Activated naive CD4-positive, alpha-beta T cell treated with anti-CD3 and anti-CD28 coated beads, Interleukin-2, amount 50 U/mL, for 24 hours (primary cell): Measurements from ENCODE around the gene PKDREJ.

Source experiments
- H3K27ac Mint-ChIP-seq: one replicate; pipeline ENCODE4 v1.8.0; 2021; ENCODE audit warnings: mild to moderate bottlenecking, mixed read lengths
- H3K27me3 Mint-ChIP-seq: one replicate; pipeline ENCODE4 v1.8.0; 2021; ENCODE audit warnings: mixed read lengths
- H3K36me3 Mint-ChIP-seq: one replicate; pipeline ENCODE4 v1.8.0; 2021; ENCODE audit warnings: mixed read lengths
- H3K4me1 Mint-ChIP-seq: one replicate; pipeline ENCODE4 v1.8.0; 2021; ENCODE audit warnings: mixed read lengths
- H3K4me3 Mint-ChIP-seq: one replicate; pipeline ENCODE4 v1.8.0; 2021; ENCODE audit warnings: mild to moderate bottlenecking, mixed read lengths
- H3K9me3 Mint-ChIP-seq: one replicate; pipeline ENCODE4 v1.8.0; 2021; ENCODE audit warnings: mixed read lengths

PKDREJ gene

DNA sequence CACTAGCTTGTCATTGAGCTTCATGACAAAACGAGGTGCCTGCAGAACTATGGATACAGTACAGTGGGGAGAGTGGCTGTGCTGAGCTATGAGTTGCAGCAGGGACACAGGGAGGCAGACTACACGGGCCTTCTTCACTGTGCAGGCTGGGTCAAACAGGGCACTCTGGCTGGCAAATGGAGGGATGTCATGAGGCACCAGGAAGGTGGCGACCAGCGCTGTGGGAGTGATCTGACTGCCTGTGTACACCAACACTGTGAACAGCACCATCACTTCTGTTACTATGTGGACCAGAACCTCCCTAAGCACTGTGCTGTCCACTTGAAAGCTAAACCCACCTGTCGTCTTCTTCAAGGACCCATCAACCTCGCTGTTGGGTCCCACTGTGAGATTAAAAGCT, 3.1 kb downstream of the PKDREJ start:
- peaks cover 39% of the 10 kb centered on the region for H3K27me3 Mint-ChIP-seq
- H3K9me3 Mint-ChIP-seq = no peaks in the 10 kb centered on the region
- no peak overlapping the region for H3K4me3 Mint-ChIP-seq
- H3K36me3 Mint-ChIP-seq = no peaks in the 10 kb centered on the region
- H3K27ac Mint-ChIP-seq = no peak overlapping the region
- H3K4me1 Mint-ChIP-seq = no peaks in the 10 kb centered on the region

GRCh38 chr22:46259374-46259773, 3.8 kb downstream of the PKDREJ start:
- H3K27me3 Mint-ChIP-seq = peaks cover 37% of the 10 kb centered on the region
- H3K9me3 Mint-ChIP-seq = no peaks in the 10 kb centered on the region
- no peaks in the 10 kb centered on the region for H3K36me3 Mint-ChIP-seq
- peaks cover 2% of the 10 kb centered on the region for H3K4me1 Mint-ChIP-seq
- H3K27ac Mint-ChIP-seq = no peak overlapping the region
- H3K4me3 Mint-ChIP-seq = no peak overlapping the region

GRCh38 chr22:46256358-46256958, 6.7 kb downstream of the PKDREJ start:
- no peak overlapping the region for H3K27ac Mint-ChIP-seq
- H3K36me3 Mint-ChIP-seq = no peaks in the 10 kb centered on the region
- peaks cover 15% of the 10 kb centered on the region for H3K27me3 Mint-ChIP-seq
- H3K4me1 Mint-ChIP-seq = peaks cover 13% of the 10 kb centered on the region
- no peaks in the 10 kb centered on the region for H3K9me3 Mint-ChIP-seq
- H3K4me3 Mint-ChIP-seq = no peak overlapping the region

DNA sequence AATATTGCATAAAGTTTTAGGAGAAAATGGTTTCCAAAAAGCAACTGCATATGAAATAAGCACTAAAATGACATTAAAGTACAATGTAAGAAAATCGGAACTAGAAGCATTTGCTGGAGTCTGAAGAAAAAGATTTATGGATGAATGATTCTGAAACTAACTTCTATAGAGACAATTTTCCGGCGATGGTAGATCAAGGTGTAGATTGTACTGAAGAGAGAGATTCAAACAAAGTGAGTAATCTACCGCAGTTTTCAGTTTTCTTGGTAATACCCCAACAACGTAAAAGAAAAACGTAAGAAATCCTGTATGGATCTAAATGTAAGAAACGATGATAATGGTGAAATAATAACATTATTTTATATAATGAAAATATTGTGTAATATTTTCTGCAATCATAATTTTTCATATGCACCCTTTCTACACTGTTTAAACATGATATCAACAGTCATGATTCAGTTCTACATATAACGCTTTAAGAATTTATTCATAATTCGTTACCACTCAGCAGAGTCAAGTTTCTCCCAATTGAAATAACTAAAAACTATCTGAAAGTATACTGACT, 11.2 kb downstream of the PKDREJ start:
- Mint-ChIP-seq H3K9me3 (no peaks in the 10 kb centered on the region), H3K27me3 (no peaks in the 10 kb centered on the region), H3K4me3 (peak overlapping the region; percentile 83), H3K36me3 (no peaks in the 10 kb centered on the region), H3K4me1 (peaks cover 29% of the 10 kb centered on the region), H3K27ac (peak overlapping the region; percentile 68)

GRCh38 chr22:46251266-46251665, 11.9 kb downstream of the PKDREJ start:
- peak overlapping the region; percentile 83 for H3K4me3 Mint-ChIP-seq
- H3K27ac Mint-ChIP-seq = peak overlapping the region; percentile 68
- H3K36me3 Mint-ChIP-seq = no peaks in the 10 kb centered on the region
- H3K4me1 Mint-ChIP-seq = peaks cover 29% of the 10 kb centered on the region
- H3K27me3 Mint-ChIP-seq = no peaks in the 10 kb centered on the region
- no peaks in the 10 kb centered on the region for H3K9me3 Mint-ChIP-seq

- H3K27ac Mint-ChIP-seq = peak overlapping the region; percentile 74
- H3K4me1 Mint-ChIP-seq = peaks cover 29% of the 10 kb centered on the region
- no peaks in the 10 kb centered on the region for H3K27me3 Mint-ChIP-seq
- H3K9me3 Mint-ChIP-seq = no peaks in the 10 kb centered on the region
- H3K4me3 Mint-ChIP-seq = peak overlapping the region; percentile 83
- H3K36me3 Mint-ChIP-seq = no peaks in the 10 kb centered on the region
These were observed 12.4 kb downstream of the PKDREJ start for GRCh38 chr22:46250783-46251125.

- Mint-ChIP-seq H3K9me3 (no peaks in the 10 kb centered on the region), H3K36me3 (no peaks in the 10 kb centered on the region), H3K4me1 (peaks cover 29% of the 10 kb centered on the region), H3K27ac (peak within 1 kb of the TSS; percentile 74), H3K27me3 (no peaks in the 10 kb centered on the region), H3K4me3 (peak within 1 kb of the TSS; percentile 83)
These were observed 12.9 kb downstream of the PKDREJ start, which contains the start of gene CDPF1 for GRCh38 chr22:46250035-46250782. CDPF1 (minus strand) TSS chr22:46250293; CDS start chr22:46248284, 2,009 bp downstream.

GRCh38 chr22:46247443-46247975, 15.6 kb downstream of the PKDREJ start:
- no peaks in the 10 kb centered on the region for H3K36me3 Mint-ChIP-seq
- no peak overlapping the region for H3K4me3 Mint-ChIP-seq
- peaks cover 23% of the 10 kb centered on the region for H3K4me1 Mint-ChIP-seq
- no peaks in the 10 kb centered on the region for H3K9me3 Mint-ChIP-seq
- H3K27ac Mint-ChIP-seq = no peak overlapping the region
- H3K27me3 Mint-ChIP-seq = no peaks in the 10 kb centered on the region

GRCh38 chr22:46246178-46246577, 17.0 kb downstream of the PKDREJ start:
- peaks cover 13% of the 10 kb centered on the region for H3K4me1 Mint-ChIP-seq
- H3K27ac Mint-ChIP-seq = no peak overlapping the region
- no peaks in the 10 kb centered on the region for H3K9me3 Mint-ChIP-seq

DNA sequence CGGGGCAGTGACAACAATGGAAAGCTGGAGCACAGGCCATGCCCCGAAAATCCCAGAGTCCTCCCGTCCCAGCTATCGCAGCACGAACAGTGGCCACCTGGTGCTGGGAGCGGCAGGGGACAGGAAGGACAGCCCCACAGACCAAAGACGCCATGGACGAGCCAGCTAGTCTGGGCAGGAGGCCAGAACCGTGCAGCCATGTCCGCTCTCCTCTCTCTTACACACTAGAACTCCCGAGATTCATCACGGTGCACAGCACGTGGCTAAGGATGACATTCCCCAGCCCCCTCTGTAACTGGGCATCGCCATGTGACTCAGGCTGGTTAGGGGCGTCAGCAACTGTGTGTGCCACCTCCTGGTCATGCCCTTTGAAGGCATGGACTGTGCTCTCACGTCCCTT, 17.6 kb downstream of the PKDREJ start:
- H3K27me3 Mint-ChIP-seq = no peaks in the 10 kb centered on the region
- H3K27ac Mint-ChIP-seq = no peak overlapping the region
- peaks cover 10% of the 10 kb centered on the region for H3K4me1 Mint-ChIP-seq
- no peaks in the 10 kb centered on the region for H3K36me3 Mint-ChIP-seq
- no peak overlapping the region for H3K4me3 Mint-ChIP-seq
- H3K9me3 Mint-ChIP-seq = no peaks in the 10 kb centered on the region

More at GRCh38 chr22:46246178-46246577, 17.0 kb downstream of the PKDREJ start:
- Mint-ChIP-seq H3K27me3 (no peaks in the 10 kb centered on the region), H3K4me3 (no peak overlapping the region), H3K36me3 (no peaks in the 10 kb centered on the region)

DNA sequence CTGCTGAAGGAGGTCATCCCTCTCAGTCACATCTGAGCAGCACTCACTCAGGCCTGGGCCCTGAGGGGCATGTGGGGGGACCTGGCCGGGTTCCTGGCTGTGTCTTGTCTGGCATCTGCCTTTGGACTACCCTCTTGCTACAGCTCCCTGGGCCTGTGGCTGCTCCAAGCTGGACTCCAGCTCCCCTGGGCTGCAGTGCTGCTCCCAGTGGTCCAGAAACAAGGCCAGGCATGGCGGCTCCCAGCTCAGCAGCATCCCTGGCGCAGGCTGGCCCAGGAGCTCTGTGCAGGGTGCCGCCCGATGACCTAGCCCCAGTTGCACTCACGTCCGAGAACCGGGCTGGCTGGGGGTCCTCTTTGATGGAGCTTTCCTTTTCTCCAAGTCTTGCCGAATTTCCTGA, 18.4 kb downstream of the PKDREJ start:
- Mint-ChIP-seq H3K36me3 (no peaks in the 10 kb centered on the region), H3K9me3 (no peaks in the 10 kb centered on the region), H3K4me3 (no peak overlapping the region), H3K27me3 (no peaks in the 10 kb centered on the region), H3K27ac (no peak overlapping the region), H3K4me1 (peaks cover 18% of the 10 kb centered on the region)

DNA sequence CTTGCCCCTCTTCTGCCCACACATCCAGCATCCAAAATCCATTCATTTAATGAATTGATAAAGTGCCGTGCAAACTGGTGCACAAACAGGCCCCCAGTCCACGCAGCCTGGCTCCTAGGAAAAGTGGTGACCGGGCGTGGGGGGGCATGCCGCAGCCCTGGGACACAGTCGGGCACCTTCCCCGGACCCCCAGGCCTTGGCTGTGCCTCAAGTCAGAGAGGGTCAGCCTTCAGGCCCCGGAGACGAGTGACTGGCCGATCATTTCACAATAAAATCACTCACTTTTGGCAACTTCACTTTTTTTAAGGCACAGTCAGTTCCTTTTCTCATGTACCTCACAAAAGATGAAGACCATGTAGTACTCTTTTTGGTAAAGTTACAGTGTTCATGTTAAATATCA, 21.1 kb downstream of the PKDREJ start:
- H3K36me3 Mint-ChIP-seq = peaks cover 1% of the 10 kb centered on the region

DNA sequence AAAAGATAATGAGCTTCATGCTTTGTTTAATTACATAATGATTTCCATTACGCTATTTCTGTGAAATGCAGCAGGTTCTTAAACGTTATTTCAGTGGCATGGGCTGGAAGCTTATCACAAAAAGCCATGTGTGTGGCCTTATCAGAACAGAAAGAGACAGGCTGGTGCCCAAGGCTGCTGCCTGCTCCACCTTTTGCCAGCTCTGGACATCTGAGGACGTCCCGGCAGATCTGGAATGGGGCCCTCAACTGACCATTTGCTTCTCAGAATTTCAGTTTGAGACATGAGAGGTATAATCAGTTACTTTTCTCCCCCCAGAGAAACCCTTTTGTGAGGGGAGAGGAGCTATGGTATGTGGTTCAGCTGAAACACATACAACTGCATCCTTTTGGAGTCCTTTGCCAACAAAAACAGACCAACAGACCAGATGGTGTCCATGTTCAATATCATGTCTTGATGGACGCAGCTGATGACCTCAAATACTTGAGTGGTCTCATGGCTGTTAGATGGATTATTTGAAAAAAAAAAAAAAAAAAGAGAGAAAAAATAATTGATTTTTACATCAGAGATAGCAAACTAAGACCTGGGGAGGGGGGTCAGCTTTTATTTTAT, 21.6 kb downstream of the PKDREJ start:
- H3K9me3 Mint-ChIP-seq = no peaks in the 10 kb centered on the region
- H3K36me3 Mint-ChIP-seq = peaks cover 1% of the 10 kb centered on the region
- no peak overlapping the region for H3K4me3 Mint-ChIP-seq
- H3K27me3 Mint-ChIP-seq = no peaks in the 10 kb centered on the region
- peaks cover 16% of the 10 kb centered on the region for H3K4me1 Mint-ChIP-seq
- no peak overlapping the region for H3K27ac Mint-ChIP-seq

More for the DNA sequence above, 21.1 kb downstream of the PKDREJ start:
- H3K27me3 Mint-ChIP-seq = no peaks in the 10 kb centered on the region
- no peak overlapping the region for H3K27ac Mint-ChIP-seq
- H3K9me3 Mint-ChIP-seq = no peaks in the 10 kb centered on the region
- H3K4me1 Mint-ChIP-seq = peaks cover 16% of the 10 kb centered on the region
- H3K4me3 Mint-ChIP-seq = no peak overlapping the region

DNA sequence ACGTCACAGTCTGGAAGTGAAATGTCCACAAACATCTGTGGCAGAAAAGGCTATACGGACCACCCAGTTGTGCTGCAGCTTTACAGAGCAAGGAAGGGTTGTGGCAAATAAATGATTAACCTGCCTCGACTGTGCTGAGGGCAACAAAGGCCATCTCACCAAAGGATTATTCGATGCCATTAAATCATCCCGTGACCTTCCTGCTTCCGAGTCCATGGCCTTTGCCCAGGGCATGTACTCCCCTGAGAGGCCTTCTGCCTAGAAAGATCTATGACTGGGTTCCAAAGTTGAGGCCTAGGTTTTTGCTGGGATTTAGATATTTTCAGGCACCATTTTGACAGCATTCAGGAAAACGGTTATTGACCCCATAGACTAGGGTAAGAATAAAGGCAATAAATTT, 22.2 kb downstream of the PKDREJ start:
- Mint-ChIP-seq H3K9me3 (no peaks in the 10 kb centered on the region), H3K27me3 (no peaks in the 10 kb centered on the region), H3K36me3 (peaks cover 1% of the 10 kb centered on the region), H3K4me1 (peaks cover 16% of the 10 kb centered on the region), H3K27ac (no peak overlapping the region), H3K4me3 (no peak overlapping the region)

- no peaks in the 10 kb centered on the region for H3K9me3 Mint-ChIP-seq
- no peak overlapping the region for H3K27ac Mint-ChIP-seq
- peaks cover 3% of the 10 kb centered on the region for H3K36me3 Mint-ChIP-seq
- H3K4me3 Mint-ChIP-seq = no peak overlapping the region
- no peaks in the 10 kb centered on the region for H3K27me3 Mint-ChIP-seq
- H3K4me1 Mint-ChIP-seq = peaks cover 16% of the 10 kb centered on the region
These were observed 22.6 kb downstream of the PKDREJ start for GRCh38 chr22:46240506-46240905.

GRCh38 chr22:46240073-46240472, 23.1 kb downstream of the PKDREJ start:
- Mint-ChIP-seq H3K4me1 (peaks cover 16% of the 10 kb centered on the region), H3K4me3 (no peak overlapping the region)

More at GRCh38 chr22:46240073-46240472, 23.1 kb downstream of the PKDREJ start:
- H3K27ac Mint-ChIP-seq = no peak overlapping the region
- peaks cover 3% of the 10 kb centered on the region for H3K36me3 Mint-ChIP-seq
- no peaks in the 10 kb centered on the region for H3K9me3 Mint-ChIP-seq
- H3K27me3 Mint-ChIP-seq = no peaks in the 10 kb centered on the region
